DMS79 (cell line): ENCODE results near the gene TMTC1.
"Not testable (repeated sequence)": the region's sequence is repeated elsewhere in the genome, so short reads cannot be mapped to it uniquely, and the experiment has no call there.

Experiments used
- DNase-seq: peaks from one replicate; lab custom pipeline; 2025; lab: John Stamatoyannopoulos, UW

TMTC1 gene

GRCh38 chr12:29672580-29672979 is 111.2 kb downstream of the TMTC1 start:
- DNase-seq = no peak

GRCh38 chr12:29671742-29672141 is 112.0 kb downstream of the TMTC1 start:
- no peak for DNase-seq

- DNase-seq = no peak
Measured at GRCh38 chr12:29667011-29667410, 116.7 kb downstream of the TMTC1 start.

- no peak for DNase-seq
Measured at GRCh38 chr12:29665107-29665506, 118.6 kb downstream of the TMTC1 start.

- no peak for DNase-seq
Measured at GRCh38 chr12:29662734-29663323, 120.9 kb downstream of the TMTC1 start.

DNA sequence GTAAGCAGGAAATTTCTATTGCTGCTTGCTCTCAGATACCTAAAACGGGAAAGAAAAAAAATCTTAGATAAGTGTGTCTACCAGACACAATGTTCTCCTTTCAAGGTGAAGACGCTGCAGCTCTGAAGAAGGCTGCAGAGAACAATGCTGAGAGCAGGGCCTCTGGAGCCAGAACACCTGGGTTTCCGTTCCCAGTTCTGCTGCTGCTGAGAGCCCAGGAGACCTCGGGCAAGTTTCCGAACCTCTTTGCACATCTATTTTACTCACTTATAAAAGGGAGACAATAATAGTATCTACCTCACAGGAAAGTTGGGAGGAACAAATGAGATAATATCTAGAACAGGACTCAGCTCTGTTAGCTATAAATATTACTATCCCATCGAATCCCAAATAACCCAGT is 122.9 kb downstream of the TMTC1 start:
- DNase-seq = no peak

DNA sequence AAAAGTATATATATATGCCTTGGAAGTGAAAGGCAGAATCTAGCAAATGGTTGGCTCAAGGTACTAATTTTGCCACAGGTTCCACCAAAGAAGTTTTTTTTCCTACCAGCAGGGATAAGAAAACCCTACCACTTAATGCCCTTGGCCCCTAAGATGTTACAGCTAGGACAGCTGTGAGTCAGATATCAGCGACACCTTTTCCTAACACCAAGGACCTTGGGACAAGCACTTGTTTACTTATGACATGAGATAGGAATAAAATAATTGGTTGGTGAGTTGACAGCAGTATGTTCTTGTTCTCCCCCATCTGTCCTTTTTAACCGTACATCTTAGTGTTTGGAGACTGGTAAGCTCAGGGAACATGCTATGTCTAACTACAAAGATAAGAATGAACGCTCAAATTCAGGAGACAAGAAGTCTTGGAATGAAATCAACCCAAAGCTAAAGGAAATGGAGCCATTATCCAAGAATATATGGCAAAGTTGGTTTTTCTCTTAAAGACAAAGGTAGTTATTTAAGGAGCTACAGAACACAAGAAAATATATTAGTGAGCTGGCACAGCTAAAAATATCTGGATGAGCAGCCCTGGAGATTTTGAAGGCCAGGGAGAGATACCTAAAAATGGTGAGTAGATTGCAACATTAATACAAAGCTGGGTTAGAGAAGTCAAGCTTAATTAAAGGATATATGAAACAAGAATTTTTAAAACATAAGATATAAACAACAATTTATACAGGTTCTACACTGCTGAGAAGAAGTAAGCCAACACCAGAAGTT is 126.8 kb downstream of the TMTC1 start:
- DNase-seq = no peak

GRCh38 chr12:29655861-29656260 is 127.9 kb downstream of the TMTC1 start:
- DNase-seq = no peak

- DNase-seq = no peak
Measured at GRCh38 chr12:29653286-29653685, 130.5 kb downstream of the TMTC1 start.

DNA sequence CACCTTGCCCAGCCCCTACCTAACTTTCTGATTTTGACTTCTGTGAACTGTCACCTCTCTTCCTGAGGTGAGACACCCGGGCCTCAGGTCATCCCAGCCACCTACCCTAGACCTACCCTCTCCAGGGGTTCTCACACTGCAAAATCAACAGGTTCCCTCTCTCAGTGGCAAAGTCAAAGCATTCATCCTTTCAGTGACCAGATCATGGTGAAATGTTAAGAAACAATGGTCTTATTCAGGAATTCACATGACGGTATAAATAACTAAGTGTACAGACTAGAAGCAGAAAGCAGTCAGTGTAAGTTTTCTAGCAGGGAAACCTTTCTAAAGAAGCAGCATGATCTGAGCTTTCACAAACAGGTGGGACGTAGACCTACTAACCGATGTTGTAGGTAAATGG is 133.4 kb downstream of the TMTC1 start:
- no peak for DNase-seq

DNA sequence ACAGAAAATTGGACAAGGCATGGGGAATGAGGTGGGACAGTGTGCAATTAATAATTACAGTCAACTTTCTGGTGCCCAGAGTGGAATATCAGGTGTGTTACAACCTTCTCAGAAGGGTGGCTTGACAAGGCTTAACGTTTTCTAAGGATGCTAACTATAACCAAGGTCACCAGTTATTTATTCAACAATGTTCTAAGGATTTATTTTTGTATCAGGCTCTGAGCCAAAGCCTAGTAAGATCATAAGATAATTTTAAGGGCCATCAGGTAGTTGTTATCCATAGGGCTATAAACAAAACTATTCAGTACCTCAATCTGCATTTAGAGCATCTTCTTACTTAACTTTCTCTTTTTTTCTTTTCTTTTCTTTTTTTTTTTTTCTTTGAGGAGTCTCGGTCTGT is 134.0 kb downstream of the TMTC1 start:
- DNase-seq = no peak

DNA sequence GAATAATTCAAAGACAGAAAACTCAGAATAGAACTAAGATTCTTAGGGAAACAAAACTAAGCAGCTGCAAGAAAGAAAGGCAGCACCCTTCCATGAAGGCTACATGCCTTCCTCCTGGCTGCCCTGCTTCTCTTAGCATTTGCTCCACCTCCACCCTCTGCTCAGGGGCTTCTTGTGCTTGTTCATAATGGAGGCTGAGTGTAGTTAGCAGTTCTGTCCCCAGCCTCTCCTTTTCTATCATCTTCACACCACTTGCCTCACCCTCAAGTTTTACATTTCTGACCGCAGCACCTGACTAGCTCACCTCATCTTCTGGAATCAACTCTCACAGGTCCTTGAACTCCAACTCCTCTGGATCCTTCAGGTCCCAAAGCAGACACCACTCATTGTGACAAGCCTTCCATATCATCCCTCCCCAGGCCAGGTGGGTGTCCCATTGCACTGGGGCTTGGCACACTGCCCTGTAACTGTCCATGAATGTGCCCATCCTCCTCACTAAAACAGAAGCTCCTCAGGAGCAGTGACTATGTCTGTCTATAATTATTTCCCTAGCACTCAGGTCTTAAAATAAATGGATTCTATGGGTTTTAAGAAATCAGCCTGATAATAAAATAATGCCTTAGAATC is 139.1 kb downstream of the TMTC1 start:
- DNase-seq = no peak

DNA sequence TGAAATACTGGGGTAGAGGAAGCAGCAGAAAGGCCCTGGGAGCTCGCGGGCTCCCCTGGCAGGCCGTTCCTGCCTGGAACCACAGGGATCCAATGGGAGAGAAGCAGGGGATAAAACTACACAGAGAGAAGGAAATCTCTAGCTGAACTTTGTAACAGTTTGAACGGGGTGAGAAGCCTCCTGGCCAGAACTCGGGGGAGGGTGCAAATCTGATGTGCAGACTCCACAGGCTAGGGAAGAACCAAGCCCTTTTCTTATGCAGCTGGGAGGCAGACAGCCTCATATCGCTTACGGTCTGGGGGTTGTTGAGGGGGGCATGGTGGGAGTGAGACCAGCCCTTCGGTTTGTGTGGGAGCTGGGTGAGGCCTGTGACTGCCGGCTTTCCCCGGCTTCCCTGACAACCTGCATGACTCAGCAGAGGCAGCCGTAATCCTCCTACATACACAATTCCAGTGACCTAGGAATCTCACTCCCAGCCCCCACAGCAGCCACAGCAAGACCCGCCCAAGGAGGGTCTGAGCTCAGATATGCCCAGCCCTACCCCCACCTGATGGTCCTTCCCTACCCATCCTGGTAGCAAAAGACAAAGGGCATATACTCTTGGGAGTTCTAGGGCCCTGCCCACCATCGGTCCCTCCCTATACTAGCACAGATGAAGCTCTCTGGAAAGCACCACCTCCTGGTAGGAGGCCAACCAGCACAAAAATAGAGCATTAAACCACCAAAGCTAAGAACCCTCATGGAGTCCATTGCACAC is 143.0 kb downstream of the TMTC1 start:
- DNase-seq = no peak

DNA sequence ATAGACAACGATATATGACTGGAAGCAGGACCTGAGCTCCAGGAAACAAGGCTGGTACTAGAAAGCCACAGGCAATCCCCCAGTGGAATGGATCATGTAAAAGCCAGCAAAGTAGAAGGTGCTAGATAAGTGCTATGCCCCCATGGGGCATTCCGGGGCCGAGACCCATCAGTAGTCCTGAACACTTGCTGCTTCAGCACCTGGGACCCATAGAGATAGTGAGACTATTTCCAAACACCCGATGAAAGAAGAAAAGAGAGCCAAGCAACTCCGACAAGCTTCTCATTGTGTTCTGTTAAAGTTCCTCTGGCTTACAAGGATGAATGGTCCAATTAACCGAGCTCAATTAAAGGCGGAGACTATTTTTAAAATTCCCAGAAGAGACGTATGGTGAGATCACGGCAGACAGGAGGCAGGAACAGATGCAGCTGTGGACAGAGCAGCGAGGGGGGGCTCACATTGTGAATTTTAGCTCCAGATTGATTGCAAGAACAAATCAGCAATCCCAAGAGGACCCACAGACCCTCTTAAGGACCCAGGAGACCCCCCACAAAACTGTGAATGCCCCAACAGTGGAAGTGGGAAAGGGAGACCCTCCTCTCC is 143.7 kb downstream of the TMTC1 start:
- no peak for DNase-seq

- DNase-seq = no peak
Measured at GRCh38 chr12:29638528-29638927, 145.2 kb downstream of the TMTC1 start.

GRCh38 chr12:29634057-29634456 is 149.7 kb downstream of the TMTC1 start:
- no peak for DNase-seq

GRCh38 chr12:29630164-29630563 is 153.6 kb downstream of the TMTC1 start:
- not testable (repeated sequence) for DNase-seq

- no peak for DNase-seq
Measured at GRCh38 chr12:29627221-29627620, 156.5 kb downstream of the TMTC1 start.

- no peak for DNase-seq
Measured at GRCh38 chr12:29625359-29625953, 158.3 kb downstream of the TMTC1 start.

DNA sequence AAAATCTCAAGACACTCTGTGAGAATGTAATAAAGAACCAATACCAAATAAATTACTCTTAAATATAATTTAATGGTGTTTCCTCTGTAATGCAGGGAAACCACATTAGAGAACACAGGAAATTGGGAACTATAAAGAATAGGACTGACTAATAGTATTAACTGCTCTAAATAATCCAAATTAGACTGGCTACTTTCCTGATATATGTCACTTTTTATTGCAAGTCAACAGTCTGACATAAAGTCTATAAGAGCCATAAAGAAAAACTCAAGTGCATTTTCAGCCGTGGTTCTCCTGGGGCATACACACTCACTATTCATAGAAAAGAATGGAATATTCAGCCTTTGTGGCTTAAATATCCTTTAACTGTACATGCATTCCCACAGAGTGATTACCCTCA is 161.5 kb downstream of the TMTC1 start:
- no peak for DNase-seq

- DNase-seq = no peak
Measured at GRCh38 chr12:29620030-29620429, 163.7 kb downstream of the TMTC1 start.

DNA sequence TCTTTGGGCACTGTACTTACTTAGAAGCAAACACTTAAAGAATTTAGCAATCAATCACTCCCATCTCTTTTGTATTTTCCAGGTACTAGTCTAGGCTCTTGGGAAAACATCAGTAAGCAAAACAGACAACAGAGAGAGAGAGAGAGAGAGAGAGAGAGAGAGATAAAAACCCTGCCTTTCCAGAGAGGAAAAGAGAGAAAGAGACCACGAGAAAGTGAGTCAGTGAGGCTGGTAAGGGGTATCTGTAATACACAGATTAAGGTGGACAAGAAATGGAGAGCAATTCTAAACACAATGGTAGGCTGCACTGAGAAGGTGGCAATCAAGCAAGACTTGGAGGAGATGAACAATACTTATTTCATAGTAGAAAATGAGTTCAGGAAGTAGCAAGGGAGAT is 166.3 kb downstream of the TMTC1 start:
- DNase-seq = no peak
